GM12891 (cell line): ENCODE measurements around the gene LDB3.

Source experiments
- DNase-seq: peaks from one replicate; pipeline ENCODE4 v3.0.0; 2011; ENCODE audit warnings: low spot score; ENCODE audit not compliant: insufficient read length
- FAIRE-seq: peaks from 2 replicates; lab custom pipeline; 2011; peaks lifted over from hg19 to GRCh38; lab: Jason Lieb, UNC
- PAX5 ChIP-seq: IDR thresholded peaks from 2 replicates; pipeline ENCODE4 v1.6.1; 2011; ENCODE audit warnings: low read length, moderate library complexity, mild to moderate bottlenecking; ENCODE audit not compliant: insufficient read depth, severe bottlenecking
- POLR2A ChIP-seq: IDR thresholded peaks from 2 replicates; pipeline ENCODE4 v1.6.1; 2011; ENCODE audit warnings: low read depth, low read length, control low read depth
- POLR2AphosphoS5 ChIP-seq: IDR thresholded peaks from 2 replicates; pipeline ENCODE4 v1.6.1; 2011; ENCODE audit warnings: low read depth, low read length, control low read depth
- POU2F2 ChIP-seq: IDR thresholded peaks from 2 replicates; pipeline ENCODE4 v1.6.1; 2011; ENCODE audit warnings: low read depth, mild to moderate bottlenecking, control low read depth, low read length, moderate library complexity
- SPI1 ChIP-seq: IDR thresholded peaks from 2 replicates; pipeline ENCODE4 v1.6.1; 2011; ENCODE audit warnings: low read depth, low read length, control low read depth
- TAF1 ChIP-seq: IDR thresholded peaks from 2 replicates; pipeline ENCODE4 v1.6.1; 2011; ENCODE audit warnings: low read depth, low read length, control low read depth

LDB3 gene

GRCh38 chr10:86692023-86692514, 23.8 kb downstream of the LDB3 start:
- FAIRE-seq (no peak), DNase-seq (no peak)
- no peak for TF ChIP-seq TAF1
- TF ChIP-seq POLR2AphosphoS5, result no peak
- TF ChIP-seq SPI1, result no peak
- no peak for TF ChIP-seq PAX5
- TF ChIP-seq POU2F2, result no peak
- no peak for TF ChIP-seq POLR2A

- no peak for TF ChIP-seq POLR2AphosphoS5
- TF ChIP-seq POU2F2, result no peak
- TF ChIP-seq POLR2A, result no peak
- TF ChIP-seq PAX5, result no peak
- TF ChIP-seq TAF1, result no peak
- TF ChIP-seq SPI1, result no peak
- no peak for FAIRE-seq
- no peak for DNase-seq
Observed at GRCh38 chr10:86692664-86693063, 24.4 kb downstream of the LDB3 start.

DNA sequence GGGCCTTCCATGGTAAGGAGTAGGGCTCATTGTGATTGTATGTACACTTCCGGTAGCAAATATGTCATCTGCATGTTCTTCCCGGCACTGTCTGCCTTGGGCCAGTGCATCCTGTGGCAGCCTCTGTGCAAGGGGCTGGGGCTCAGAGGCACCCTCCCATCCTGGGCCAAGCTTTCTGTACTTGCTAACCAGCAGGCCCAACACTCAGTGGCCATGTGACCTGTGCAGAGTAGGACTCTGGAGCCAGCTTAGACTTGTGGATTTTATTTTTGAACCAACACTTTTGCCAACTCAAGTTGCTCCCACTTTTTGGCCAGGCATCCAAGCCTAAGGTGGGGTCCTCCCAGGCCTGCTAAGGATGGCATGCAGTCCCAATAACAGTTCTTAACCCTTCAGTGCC, 25.0 kb downstream of the LDB3 start:
- no peak for TF ChIP-seq SPI1
- DNase-seq (no peak), FAIRE-seq (no peak)

DNA sequence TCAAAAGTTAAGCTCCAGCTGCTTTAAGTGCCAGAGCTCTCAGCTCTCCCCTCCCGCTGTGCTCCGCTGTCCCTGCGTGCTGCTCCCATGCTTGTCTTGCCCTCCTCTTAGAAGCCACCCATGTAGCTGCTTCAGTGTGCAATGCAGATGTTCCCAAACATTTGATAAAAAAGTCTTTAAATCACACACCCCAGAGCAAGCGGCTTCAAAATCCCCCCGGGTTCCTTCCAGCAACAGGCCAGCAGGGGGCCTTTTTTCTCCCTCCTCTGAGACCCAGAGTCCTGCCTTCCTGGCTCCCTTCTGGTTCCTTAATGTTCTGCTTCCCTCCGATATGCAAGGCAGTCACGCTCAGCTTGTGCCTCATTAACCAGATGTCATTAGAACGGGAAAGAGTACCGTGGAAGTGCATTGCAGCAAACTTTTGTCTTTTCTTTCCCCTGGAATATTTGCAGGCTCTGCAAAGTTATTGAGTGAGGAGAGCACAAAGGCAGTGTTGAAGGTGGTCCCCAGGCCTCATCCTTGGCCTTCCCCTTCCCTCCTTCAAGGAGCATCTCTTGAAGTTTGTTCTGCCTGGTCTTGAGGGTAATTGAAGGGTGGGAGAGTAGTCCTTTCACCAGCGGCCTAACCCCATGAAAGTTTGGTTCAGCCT, 25.5 kb downstream of the LDB3 start:
- TF ChIP-seq SPI1 (no peak), POU2F2 (no peak), TAF1 (no peak), POLR2AphosphoS5 (no peak), POLR2A (no peak), PAX5 (no peak)
- DNase-seq (peak; percentile 56), FAIRE-seq (peak; percentile 26)

- no peak for DNase-seq
- no peak for FAIRE-seq
- no peak for TF ChIP-seq PAX5
- TF ChIP-seq POLR2A, result no peak
- TF ChIP-seq POLR2AphosphoS5, result no peak
Observed at GRCh38 chr10:86698207-86698940, 30.1 kb downstream of the LDB3 start.

GRCh38 chr10:86699125-86699524, 30.8 kb downstream of the LDB3 start:
- no peak for FAIRE-seq
- no peak for TF ChIP-seq TAF1
- no peak for TF ChIP-seq POU2F2
- no peak for TF ChIP-seq PAX5
- no peak for TF ChIP-seq SPI1
- TF ChIP-seq POLR2A, result no peak
- TF ChIP-seq POLR2AphosphoS5, result no peak

GRCh38 chr10:86699541-86699940, 31.2 kb downstream of the LDB3 start:
- DNase-seq (no peak), FAIRE-seq (no peak)
- TF ChIP-seq TAF1 (no peak), POLR2A (no peak)

More at GRCh38 chr10:86699125-86699524, 30.8 kb downstream of the LDB3 start:
- no peak for DNase-seq

DNA sequence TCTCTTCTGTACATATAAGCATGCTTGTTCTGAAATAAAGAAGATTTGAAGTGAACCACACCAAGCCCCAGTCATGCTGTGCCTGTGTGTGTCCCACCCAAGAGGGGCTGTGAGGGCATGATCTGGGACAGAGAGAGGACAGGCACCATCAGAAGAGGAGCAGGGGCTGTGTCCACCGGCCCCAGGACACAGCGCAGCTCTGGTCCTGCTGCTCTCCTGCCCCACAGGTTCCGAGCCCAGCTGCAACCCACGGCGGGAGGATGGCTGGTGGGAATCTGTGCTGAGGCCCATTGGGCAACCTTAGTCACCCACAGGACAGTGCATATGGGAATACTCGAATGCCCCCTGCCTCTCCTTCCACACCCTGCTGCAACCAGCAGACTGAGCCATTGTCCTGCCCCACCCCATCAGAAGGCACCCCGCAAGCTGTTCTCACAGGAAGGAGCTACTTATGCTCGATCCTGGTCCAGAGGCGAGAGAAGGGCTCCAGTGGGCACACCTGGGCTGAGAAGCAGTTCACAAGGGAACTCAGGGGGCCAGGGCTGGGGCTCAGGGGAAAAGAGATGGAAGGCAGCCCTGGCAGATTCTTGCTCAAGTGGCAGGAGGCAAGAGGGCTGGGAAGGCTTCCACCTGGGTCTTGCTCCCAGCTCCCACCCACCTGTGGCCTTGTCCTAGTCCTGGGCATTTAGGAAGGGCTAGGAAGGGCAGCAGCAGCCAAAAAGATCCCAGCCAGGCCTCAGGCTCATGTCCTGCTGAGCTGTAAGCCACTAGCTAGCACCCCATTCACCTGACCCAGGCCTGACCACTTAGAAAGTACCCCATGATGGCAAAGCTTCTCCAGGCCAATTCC, 31.9 kb downstream of the LDB3 start:
- no peak for FAIRE-seq

DNA sequence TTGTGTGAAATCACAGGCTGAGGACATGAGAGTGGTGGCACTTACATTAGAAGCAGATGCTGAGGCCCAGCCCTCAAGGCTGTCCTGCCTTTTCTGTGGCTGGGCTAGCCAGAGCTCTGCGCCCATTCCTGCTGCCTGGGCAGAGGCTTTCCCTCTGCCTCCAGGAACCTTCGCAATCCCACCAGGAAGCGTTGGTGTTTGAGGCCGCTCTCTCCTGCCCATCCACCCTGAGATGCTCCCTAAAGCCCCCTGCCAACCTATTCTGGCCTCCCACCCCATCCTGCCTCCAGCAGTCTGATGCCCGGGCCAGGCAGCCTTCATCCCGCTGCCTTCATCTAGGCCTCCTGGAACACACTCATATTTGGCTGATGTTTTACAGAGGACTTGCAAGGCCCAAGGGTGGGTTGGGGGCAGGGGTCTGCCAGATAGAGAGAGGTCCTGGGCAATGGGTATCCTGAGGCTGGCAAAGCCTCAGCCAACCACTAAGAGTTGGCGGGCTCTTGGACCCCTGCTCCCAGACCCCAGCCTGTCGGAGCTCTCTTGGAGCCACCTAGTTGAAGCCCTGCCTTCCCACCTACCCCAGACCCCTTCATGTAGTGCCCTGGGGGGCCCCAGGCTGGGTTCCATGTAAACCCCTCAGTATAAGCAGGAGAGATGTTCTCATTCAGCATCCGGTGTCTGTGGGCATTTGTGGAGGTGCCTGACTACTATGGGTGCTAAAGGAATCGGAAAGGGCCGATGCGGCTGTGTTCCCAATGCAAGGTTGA, 32.7 kb downstream of the LDB3 start:
- no peak for TF ChIP-seq PAX5
- no peak for TF ChIP-seq SPI1
- no peak for TF ChIP-seq POLR2A
- TF ChIP-seq TAF1, result no peak
- no peak for TF ChIP-seq POU2F2
- TF ChIP-seq POLR2AphosphoS5, result no peak
- no peak for FAIRE-seq
- no peak for DNase-seq

More for the DNA sequence above, 31.9 kb downstream of the LDB3 start:
- no peak for DNase-seq
- no peak for TF ChIP-seq PAX5
- TF ChIP-seq POLR2A, result no peak
- no peak for TF ChIP-seq POLR2AphosphoS5
- no peak for TF ChIP-seq SPI1
- no peak for TF ChIP-seq POU2F2
- no peak for TF ChIP-seq TAF1
